ENCODE results near the gene VSTM2A. TPM values are rescaled to one million over a fixed set of nuclear protein-coding genes. Genes with fewer than 3 reads are reported as not detected.

VSTM2A gene
- total and polyA plus RNA-seq, 7 donors: 0.01 TPM; not detected in 6

- Histone ChIP-seq H3K27me3 (ENCODE audit: insufficient read depth in 3 of 3, low read length in 2 of 3) (peaks cover 0 to 67% (median 22%) of the 10 kb centered on the region in 3 donors), H3K4me1 (no peaks in the 10 kb centered on the region), H3K36me3 (ENCODE audit: insufficient read depth in 1 of 2, low read depth in 1 of 2) (no peaks in the 10 kb centered on the region), H3K9me3 (no peaks in the 10 kb centered on the region), H3K4me3 (no peak overlapping the region), H3K27ac (no peak overlapping the region)
- ATAC-seq (no peak), DNase-seq (no peak)
- WGBS, 3 donors: 11 to 15% (median 14%) methylated on average over 3 of the region's 3 CpGs
- TF ChIP-seq CTCF (IDR thresholded peaks at IDR 0.05): no peak
- intact Hi-C loops (cut with DNase I): no loop called here
These were observed 2.0 kb downstream of the VSTM2A start for GRCh38 chr7:54544149-54544526.

DNA sequence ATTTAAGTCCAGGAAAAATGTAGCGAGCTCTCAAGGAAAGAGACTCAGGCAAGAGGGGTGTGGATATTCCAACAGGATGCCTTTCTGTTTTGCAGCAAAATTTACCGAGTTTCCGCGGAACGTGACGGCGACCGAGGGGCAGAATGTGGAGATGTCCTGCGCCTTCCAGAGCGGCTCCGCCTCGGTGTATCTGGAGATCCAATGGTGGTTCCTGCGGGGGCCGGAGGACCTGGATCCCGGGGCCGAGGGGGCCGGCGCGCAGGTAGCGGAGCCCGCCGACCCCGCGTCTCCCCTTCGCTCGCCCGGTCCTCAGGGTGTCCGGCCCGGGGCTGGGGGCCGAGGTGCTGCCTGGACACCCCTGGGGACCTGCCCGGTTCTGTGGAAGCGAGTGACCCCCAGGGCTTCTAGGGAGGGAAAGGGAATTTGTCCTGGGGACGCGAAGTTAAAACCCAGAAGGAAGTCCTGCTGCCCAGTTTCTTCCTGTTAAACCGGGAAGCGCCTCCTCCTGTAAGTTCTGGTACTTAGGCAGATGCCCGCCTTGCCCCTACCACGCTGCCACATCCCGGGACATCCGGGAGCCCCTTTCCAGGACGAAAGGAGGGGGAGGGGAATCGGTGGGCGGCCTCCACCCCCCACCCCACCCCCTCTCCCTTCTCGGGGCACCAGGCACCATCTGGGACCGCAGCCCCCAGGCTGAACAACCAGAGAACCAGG, 2.5 kb downstream of the VSTM2A start:
- WGBS, 3 donors: 3% methylated on average over 43 to 45 of the region's 45 CpGs
- H3K27me3 ChIP-seq (ENCODE audit: insufficient read depth in 3 of 3, low read length in 2 of 3): peaks cover 0 to 67% (median 22%) of the 10 kb centered on the region in 3 donors
- no peak for TF ChIP-seq CTCF (IDR thresholded peaks at IDR 0.05)

DNA sequence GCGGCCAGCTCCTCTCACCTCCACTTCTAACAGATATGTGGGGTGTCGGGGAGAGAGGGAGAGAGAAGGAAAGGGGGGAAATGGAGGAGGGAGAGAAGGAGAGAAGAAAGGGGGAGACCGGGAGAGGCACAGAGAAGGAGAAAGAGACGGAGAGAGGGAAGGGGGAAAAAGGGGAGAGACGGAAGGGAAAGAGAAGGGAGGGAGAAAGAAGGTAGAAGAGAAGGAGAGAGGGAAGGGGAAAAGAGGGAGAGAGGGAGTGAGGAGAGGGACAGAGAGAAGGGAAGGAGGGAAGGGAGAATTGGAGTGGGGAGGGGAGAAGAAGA, 3.0 kb downstream of the VSTM2A start:
- TF ChIP-seq CTCF (IDR thresholded peaks at IDR 0.05): no peak
- Histone ChIP-seq H3K27ac (no peak overlapping the region), H3K36me3 (ENCODE audit: insufficient read depth in 1 of 2, low read depth in 1 of 2) (no peaks in the 10 kb centered on the region), H3K9me3 (no peaks in the 10 kb centered on the region), H3K4me1 (no peaks in the 10 kb centered on the region), H3K4me3 (no peak overlapping the region), H3K27me3 (ENCODE audit: insufficient read depth in 3 of 3, low read length in 2 of 3) (peaks cover 0 to 65% (median 22%) of the 10 kb centered on the region in 3 donors)
- WGBS, 3 donors: 3 to 4% (median 3%) methylated on average over 5 of the region's 5 CpGs
- intact Hi-C loops (cut with DNase I): no loop called here
- ATAC-seq: no peak
- no peak for DNase-seq

More for the DNA sequence above, 2.5 kb downstream of the VSTM2A start:
- no peaks in the 10 kb centered on the region for H3K4me1 ChIP-seq
- no peak overlapping the region for H3K4me3 ChIP-seq
- no peak for DNase-seq
- intact Hi-C loops (cut with DNase I): no loop called here
- H3K9me3 ChIP-seq: no peaks in the 10 kb centered on the region
- H3K27ac ChIP-seq: no peak overlapping the region
- no peak for ATAC-seq
- H3K36me3 ChIP-seq (ENCODE audit: insufficient read depth in 1 of 2, low read depth in 1 of 2): no peaks in the 10 kb centered on the region

DNA sequence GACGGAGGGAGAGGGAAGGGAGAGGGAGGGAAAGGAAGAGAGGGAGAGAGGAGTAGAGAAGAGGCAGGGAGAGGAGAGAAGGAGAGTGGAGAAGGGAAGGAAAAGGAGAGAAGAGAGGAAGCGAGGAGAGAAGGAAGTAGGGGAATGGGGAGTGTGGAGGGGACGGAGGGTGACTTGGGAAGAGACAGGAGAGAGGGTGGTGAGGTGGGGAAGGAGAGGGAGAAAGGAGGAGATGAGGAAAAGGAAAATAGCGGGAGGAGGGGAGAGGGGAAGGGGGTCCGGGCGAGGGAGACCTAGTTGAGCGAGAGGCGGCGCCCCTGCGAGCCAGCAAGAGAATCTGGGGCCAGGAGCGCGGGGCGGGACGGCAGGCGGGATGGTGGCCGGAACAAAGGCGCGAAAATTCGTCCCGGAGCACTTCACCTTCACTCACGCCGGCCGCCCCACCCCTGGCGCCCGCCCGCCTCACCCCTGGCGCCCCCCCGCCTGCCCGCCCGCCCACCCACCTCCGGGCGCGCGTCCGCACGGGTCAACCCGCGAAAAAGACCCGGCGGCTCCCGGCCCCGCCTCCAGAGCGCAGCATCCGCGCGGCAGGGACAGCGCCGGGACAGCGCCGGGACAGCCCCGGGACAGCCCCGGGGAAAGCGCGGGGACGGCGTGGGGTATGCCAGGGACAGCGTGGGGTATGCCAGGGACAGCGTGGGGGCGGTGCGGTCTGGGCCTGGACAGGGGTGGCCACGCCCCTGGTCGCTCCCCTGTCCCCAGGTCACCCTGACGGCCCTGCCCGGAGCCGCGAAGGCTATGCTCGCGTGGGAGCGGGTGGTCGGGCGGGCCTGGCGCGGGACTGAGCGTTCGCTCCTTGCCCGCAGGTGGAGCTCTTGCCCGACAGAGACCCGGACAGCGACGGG, 4.2 kb downstream of the VSTM2A start:
- TF ChIP-seq CTCF (IDR thresholded peaks at IDR 0.05): no peak
- no peaks in the 10 kb centered on the region for H3K9me3 ChIP-seq
- no peaks in the 10 kb centered on the region for H3K36me3 ChIP-seq (ENCODE audit: insufficient read depth in 1 of 2, low read depth in 1 of 2)
- DNase-seq: no peak
- intact Hi-C loops (cut with DNase I): no loop called here
- ATAC-seq: no peak
- H3K4me3 ChIP-seq: no peak overlapping the region
- H3K27ac ChIP-seq: no peak overlapping the region
- 2 to 3% (median 3%) methylated on average over 31 to 80 of the region's 80 CpGs for WGBS, 3 donors
- H3K4me1 ChIP-seq: no peaks in the 10 kb centered on the region
- peaks cover 0 to 57% (median 25%) of the 10 kb centered on the region in 3 donors for H3K27me3 ChIP-seq (ENCODE audit: insufficient read depth in 3 of 3, low read length in 2 of 3)

Measured in psoas muscle (tissue), 8 donors.